Trophoblast cell (in vitro differentiated cells and primary cell): ENCODE results near the gene FUBP1.
"Not testable (repeated sequence)": the region's sequence is repeated elsewhere in the genome, so short reads cannot be mapped to it uniquely, and the experiment has no call there.

ENCODE experiments used
- DNase-seq, 2 donors: peaks; one replicate each; pipeline ENCODE4 v3.0.0-alpha.2; 2016
- H2AFZ ChIP-seq: 2 replicates; pipeline ENCODE4 v1.6.1; 2013; ENCODE audit warnings: low read length, moderate library complexity, mild to moderate bottlenecking; ENCODE audit not compliant: insufficient read depth, poor library complexity
- H2AK5ac ChIP-seq: 2 replicates; pipeline ENCODE4 v1.6.1; 2013; ENCODE audit warnings: mild to moderate bottlenecking, low read length
- H2BK120ac ChIP-seq: 2 replicates; pipeline ENCODE4 v1.6.1; 2013; ENCODE audit warnings: low read length, mild to moderate bottlenecking, moderate library complexity; ENCODE audit not compliant: insufficient read depth, poor library complexity
- H2BK12ac ChIP-seq: 2 replicates; pipeline ENCODE4 v1.6.1; 2013; ENCODE audit warnings: mild to moderate bottlenecking, low read length, moderate library complexity
- H2BK5ac ChIP-seq: 2 replicates; pipeline ENCODE4 v1.6.1; 2013; ENCODE audit warnings: low read length, low read depth, moderate library complexity, mild to moderate bottlenecking; ENCODE audit not compliant: poor library complexity
- H3K14ac ChIP-seq: 2 replicates; pipeline ENCODE4 v1.6.1; 2013; ENCODE audit warnings: mild to moderate bottlenecking, low read length
- H3K18ac ChIP-seq: 2 replicates; pipeline ENCODE4 v1.6.1; 2013; ENCODE audit warnings: mild to moderate bottlenecking, low read length
- H3K23ac ChIP-seq: 2 replicates; pipeline ENCODE4 v1.6.1; 2013; ENCODE audit warnings: low read length
- H3K27ac ChIP-seq: 2 replicates; pipeline ENCODE4 v1.5.1; 2013; ENCODE audit warnings: low read depth, mild to moderate bottlenecking, inconsistent platforms, low read length, moderate library complexity
- H3K27me3 ChIP-seq: 2 replicates; pipeline ENCODE4 v1.6.1; 2013; ENCODE audit warnings: inconsistent platforms, mild to moderate bottlenecking, low read length, moderate library complexity; ENCODE audit not compliant: insufficient read depth
- H3K36me3 ChIP-seq, 2 experiments: 1 replicate in 1 of 2; 2 replicates in 1 of 2; pipeline ENCODE4 v1.6.1; 2013; ENCODE audit warnings: low read length in 2 of 2, mild to moderate bottlenecking in 2 of 2, moderate library complexity in 1 of 2; ENCODE audit not compliant: insufficient read depth in 2 of 2, control insufficient read depth in 1 of 2
- H3K4ac ChIP-seq: 2 replicates; pipeline ENCODE4 v1.6.1; 2013; ENCODE audit warnings: low read depth, mild to moderate bottlenecking, low read length, moderate library complexity
- H3K4me1 ChIP-seq, 2 experiments: 1 replicate in 1 of 2; 2 replicates in 1 of 2; pipeline ENCODE4 v1.6.1; 2013; ENCODE audit warnings: low read length in 2 of 2, mild to moderate bottlenecking in 2 of 2, moderate library complexity in 1 of 2; ENCODE audit not compliant: insufficient read depth in 2 of 2, control insufficient read depth in 1 of 2
- H3K4me2 ChIP-seq: 2 replicates; pipeline ENCODE4 v1.6.1; 2013; ENCODE audit warnings: inconsistent platforms, mild to moderate bottlenecking, low read length, moderate library complexity
- H3K4me3 ChIP-seq: 2 replicates; pipeline ENCODE4 v1.5.1; 2013; ENCODE audit warnings: mild to moderate bottlenecking, low read depth, low read length, inconsistent platforms
- H3K79me1 ChIP-seq: one replicate; pipeline ENCODE4 v1.6.1; 2013; ENCODE audit warnings: low read length
- H3K79me2 ChIP-seq: 2 replicates; pipeline ENCODE4 v1.6.1; 2013; ENCODE audit warnings: low read length, mild to moderate bottlenecking; ENCODE audit not compliant: control insufficient read depth, insufficient read depth, poor library complexity
- H3K9ac ChIP-seq: 2 replicates; pipeline ENCODE4 v1.6.1; 2013; ENCODE audit warnings: mild to moderate bottlenecking, low read length
- H3K9me3 ChIP-seq: 2 replicates; pipeline ENCODE4 v1.6.1; 2013; ENCODE audit warnings: low read depth, mild to moderate bottlenecking, control low read depth, inconsistent platforms, low read length; ENCODE audit not compliant: insufficient read depth
- H4K12ac ChIP-seq: 2 replicates; pipeline ENCODE4 v1.6.1; 2013; ENCODE audit warnings: low read depth, mild to moderate bottlenecking, low read length, moderate library complexity
- H4K8ac ChIP-seq: 2 replicates; pipeline ENCODE4 v1.6.1; 2013; ENCODE audit warnings: low read depth, mild to moderate bottlenecking, low read length, moderate library complexity
- H4K91ac ChIP-seq: one replicate; pipeline ENCODE4 v1.6.1; 2013; ENCODE audit warnings: low read depth, mild to moderate bottlenecking, low read length, moderate library complexity
- WGBS: extraction: QIAGEN DNeasy Blood & Tissue Kit; methylation state at CpG from one replicate; pipeline ENCODE4 v1.1.7; 2013; ENCODE audit warnings: missing lambda C conversion rate; ENCODE audit not compliant: insufficient read length, insufficient coverage; ENCODE audit errors: extremely low coverage; 5-methylcytosine and 5-hydroxymethylcytosine counted together

Gene FUBP1

GRCh38 chr1:78003882-78004718 lies 25.2 kb upstream of the FUBP1 start:
- H2BK12ac ChIP-seq = no peak overlapping the region
- no peak overlapping the region for H3K9ac ChIP-seq
- no peak overlapping the region for H2AFZ ChIP-seq
- no peak overlapping the region for H3K4ac ChIP-seq
- no peak overlapping the region for H4K12ac ChIP-seq
- no peaks in the 10 kb centered on the region for H3K27me3 ChIP-seq
- no peak overlapping the region for H2BK5ac ChIP-seq
- H4K91ac ChIP-seq = no peak overlapping the region
- no peaks in the 10 kb centered on the region for H3K79me1 ChIP-seq
- no peak overlapping the region for H4K8ac ChIP-seq
- no peak overlapping the region for H2AK5ac ChIP-seq
- H3K23ac ChIP-seq = no peak overlapping the region
- H2BK120ac ChIP-seq = no peak overlapping the region
- H3K18ac ChIP-seq = no peak overlapping the region
- no peak overlapping the region for H3K14ac ChIP-seq
- no peaks in the 10 kb centered on the region for H3K9me3 ChIP-seq
- H3K36me3 ChIP-seq = no peaks in the 10 kb centered on the region
- H3K4me1 ChIP-seq = no peaks in the 10 kb centered on the region
- WGBS = no CpG with 5 or more reads among the region's 8 CpGs
- H3K4me3 ChIP-seq = no peak overlapping the region
- no peak overlapping the region for H3K4me2 ChIP-seq
- DNase-seq = peak; percentile 26 to 69
- no peak overlapping the region for H3K27ac ChIP-seq
- no peaks in the 10 kb centered on the region for H3K79me2 ChIP-seq

GRCh38 chr1:78003070-78003746 lies 24.3 kb upstream of the FUBP1 start:
- H3K18ac ChIP-seq = no peak overlapping the region
- no peaks in the 10 kb centered on the region for H3K79me1 ChIP-seq
- H3K9me3 ChIP-seq = no peaks in the 10 kb centered on the region
- no peak overlapping the region for H4K8ac ChIP-seq
- no peak overlapping the region for H2BK120ac ChIP-seq
- no peaks in the 10 kb centered on the region for H3K79me2 ChIP-seq
- H3K4me2 ChIP-seq = no peak overlapping the region
- peak in 1 of 2 donors; percentile 31 for DNase-seq
- H2BK5ac ChIP-seq = no peak overlapping the region
- no peak overlapping the region for H3K9ac ChIP-seq
- H4K91ac ChIP-seq = no peak overlapping the region
- no peak overlapping the region for H3K14ac ChIP-seq
- no peak overlapping the region for H2AK5ac ChIP-seq
- no peak overlapping the region for H3K4me3 ChIP-seq
- H2AFZ ChIP-seq = no peak overlapping the region
- H3K27me3 ChIP-seq = no peaks in the 10 kb centered on the region
- H3K4me1 ChIP-seq = no peaks in the 10 kb centered on the region
- H4K12ac ChIP-seq = no peak overlapping the region
- H3K27ac ChIP-seq = no peak overlapping the region
- no CpG with 5 or more reads among the region's 3 CpGs for WGBS
- no peak overlapping the region for H3K4ac ChIP-seq
- H2BK12ac ChIP-seq = no peak overlapping the region
- no peaks in the 10 kb centered on the region for H3K36me3 ChIP-seq
- no peak overlapping the region for H3K23ac ChIP-seq

- H2BK120ac ChIP-seq, H3K9me3 ChIP-seq, H3K14ac ChIP-seq, H3K79me2 ChIP-seq, H3K4me1 ChIP-seq, H3K18ac ChIP-seq, DNase-seq, H3K27me3 ChIP-seq, H3K27ac ChIP-seq, H3K4ac ChIP-seq, H4K91ac ChIP-seq, H3K4me2 ChIP-seq, H2BK5ac ChIP-seq, H2AFZ ChIP-seq, H4K8ac ChIP-seq, H3K9ac ChIP-seq, H4K12ac ChIP-seq, H3K79me1 ChIP-seq, H3K4me3 ChIP-seq, H2BK12ac ChIP-seq, H3K23ac ChIP-seq, H2AK5ac ChIP-seq, H3K36me3 ChIP-seq: not testable (repeated sequence)
- no CpG with 5 or more reads among the region's 11 CpGs for WGBS
Measured at GRCh38 chr1:78000536-78000935, 21.7 kb upstream of the FUBP1 start.

- H3K4me2 ChIP-seq = no peak overlapping the region
- H2AFZ ChIP-seq = no peak overlapping the region
- H3K27ac ChIP-seq = no peak overlapping the region
- no peak overlapping the region for H4K8ac ChIP-seq
- WGBS = no CpG with 5 or more reads among the region's 5 CpGs
- H3K18ac ChIP-seq = no peak overlapping the region
- H2BK120ac ChIP-seq = no peak overlapping the region
- H3K36me3 ChIP-seq = peaks cover 2 to 3% of the 10 kb centered on the region in 2 experiments
- H3K4ac ChIP-seq = no peak overlapping the region
- no peak overlapping the region for H3K23ac ChIP-seq
- H4K91ac ChIP-seq = no peak overlapping the region
- H2BK12ac ChIP-seq = no peak overlapping the region
- no peaks in the 10 kb centered on the region for H3K79me2 ChIP-seq
- no peak overlapping the region for H4K12ac ChIP-seq
- no peaks in the 10 kb centered on the region for H3K9me3 ChIP-seq
- no peaks in the 10 kb centered on the region for H3K27me3 ChIP-seq
- H3K4me3 ChIP-seq = no peak overlapping the region
- no peak overlapping the region for H3K9ac ChIP-seq
- DNase-seq = no peak
- H3K14ac ChIP-seq = no peak overlapping the region
- no peaks in the 10 kb centered on the region for H3K79me1 ChIP-seq
- H3K4me1 ChIP-seq = no peaks in the 10 kb centered on the region
- H2BK5ac ChIP-seq = no peak overlapping the region
- H2AK5ac ChIP-seq = no peak overlapping the region
Measured at GRCh38 chr1:77996734-77997133, 17.9 kb upstream of the FUBP1 start.
